ENCODE measurements around the gene ZFP62.
"Not testable (repeated sequence)": the region's sequence is repeated elsewhere in the genome, so short reads cannot be mapped to it uniquely, and the experiment has no call there.

ZFP62 gene

DNA sequence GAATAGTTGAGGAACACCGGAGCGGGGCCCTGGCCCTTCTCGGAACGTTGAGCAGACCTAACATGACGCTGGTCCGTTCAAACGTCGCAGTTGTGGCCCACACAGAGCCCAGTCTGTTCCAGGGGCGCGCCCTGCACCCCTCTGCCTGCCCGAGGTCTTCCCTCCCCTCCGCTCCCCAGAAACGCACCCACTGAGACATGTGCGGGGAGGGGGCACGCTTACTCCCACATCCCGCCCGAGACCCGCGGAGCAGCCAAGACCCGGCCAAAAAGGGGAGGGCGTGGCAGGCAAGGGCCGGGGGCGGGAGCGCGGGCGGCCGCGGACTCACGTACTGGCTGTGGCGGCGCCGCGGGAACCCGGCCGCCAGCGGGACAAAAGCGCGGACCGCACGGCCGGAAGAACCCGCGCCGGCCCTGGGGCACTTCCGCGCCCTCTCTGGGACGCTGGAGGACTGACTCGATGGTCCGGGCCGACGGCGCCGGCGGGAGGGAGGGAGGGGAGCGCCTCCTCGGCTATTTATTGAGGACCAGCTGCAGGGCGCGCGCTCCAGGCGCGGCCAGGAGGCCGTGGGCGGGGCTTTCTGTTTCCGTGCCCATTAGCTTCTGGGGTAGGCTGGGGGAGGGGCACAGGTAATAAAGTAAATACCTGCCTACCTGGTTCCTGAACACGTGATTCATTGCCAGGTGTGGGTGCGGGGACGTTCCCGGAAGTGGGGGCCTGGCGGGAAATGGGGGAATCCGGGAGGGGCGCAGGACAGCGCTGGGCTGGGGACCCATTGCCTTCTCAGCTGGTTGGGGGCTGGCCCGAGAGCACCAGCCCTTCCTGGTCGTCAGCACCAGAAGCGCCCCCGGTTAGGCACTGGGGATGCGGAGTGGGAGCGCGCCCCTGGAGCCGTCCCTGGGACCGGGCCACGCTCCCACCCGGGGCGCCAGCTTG lies at the start of gene ZFP62:
TSS of gene ZFP62 (minus strand) at position 390 of the 936 bp plus-strand sequence. CDS start at position 333, 57 bp downstream.
- peak; percentile 86 for DNase-seq

DNA sequence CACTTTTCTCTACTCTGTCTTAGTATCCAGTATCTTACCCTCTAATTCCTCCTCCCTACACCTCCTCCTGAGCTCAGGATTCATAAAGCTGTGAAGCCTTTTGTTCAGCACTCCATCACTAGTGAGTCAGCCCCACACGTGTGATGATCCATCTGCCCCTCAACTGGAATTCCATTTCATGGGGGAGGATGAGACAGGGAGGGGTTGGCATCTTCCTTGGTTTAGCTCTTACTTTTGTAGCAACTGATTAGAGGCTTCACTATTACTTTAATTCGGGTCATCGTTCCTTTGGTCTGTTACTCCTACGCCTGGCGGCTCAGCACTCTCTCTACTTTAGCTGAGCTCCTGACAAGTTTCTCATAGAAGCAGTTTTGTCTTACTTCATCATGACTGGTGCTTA lies 49.7 kb upstream of the ZFP62 start:
- no peak for DNase-seq

- DNase-seq: no peak
Measured at GRCh38 chr5:180910182-180910581, 49.1 kb upstream of the ZFP62 start.

GRCh38 chr5:180909782-180910181 lies 48.7 kb upstream of the ZFP62 start:
- DNase-seq: no peak

- no peak for DNase-seq
Measured at GRCh38 chr5:180908998-180909731, 48.1 kb upstream of the ZFP62 start.

DNA sequence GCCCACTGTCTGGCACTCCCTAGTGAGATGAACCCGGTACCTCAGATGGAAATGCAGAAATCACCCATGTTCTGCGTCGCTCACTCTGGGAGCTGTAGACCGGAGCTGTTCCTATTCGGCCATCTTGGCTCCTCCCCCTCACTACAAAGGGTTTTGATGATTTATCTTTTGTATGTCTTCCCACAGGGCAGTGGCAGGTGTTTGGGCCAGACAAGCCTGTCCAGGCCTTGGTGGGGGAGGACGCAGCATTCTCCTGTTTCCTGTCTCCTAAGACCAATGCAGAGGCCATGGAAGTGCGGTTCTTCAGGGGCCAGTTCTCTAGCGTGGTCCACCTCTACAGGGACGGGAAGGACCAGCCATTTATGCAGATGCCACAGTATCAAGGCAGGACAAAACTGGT lies 47.3 kb upstream of the ZFP62 start:
- no peak for DNase-seq

GRCh38 chr5:180901319-180902009 lies 40.4 kb upstream of the ZFP62 start:
- no peak for DNase-seq

- no peak for DNase-seq
Measured at GRCh38 chr5:180900178-180900577, 39.1 kb upstream of the ZFP62 start.

- no peak for DNase-seq
Measured at GRCh38 chr5:180898621-180899246, 37.7 kb upstream of the ZFP62 start, which contains the start of gene BTNL8. Gene BTNL8, plus strand, starts transcription at chr5:180899159. Its CDS starts 152 bp downstream, at chr5:180899311.

DNA sequence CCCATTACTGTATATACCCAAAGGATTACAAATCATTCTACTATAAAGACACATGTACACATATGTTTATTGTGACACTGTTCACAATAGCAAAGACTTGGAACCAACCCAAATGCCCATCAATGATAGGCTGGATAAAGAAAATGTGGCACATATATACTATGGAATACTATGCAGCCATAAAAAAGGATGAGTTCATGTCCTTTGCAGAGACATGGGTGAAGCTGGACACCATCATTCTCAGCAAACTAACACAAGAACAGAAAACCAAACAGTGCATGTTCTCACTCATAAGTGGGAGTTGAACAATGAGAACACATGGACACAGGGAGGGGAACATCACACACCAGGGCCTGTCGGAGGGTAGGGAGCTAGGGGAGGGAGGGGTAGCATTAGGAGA lies 34.3 kb upstream of the ZFP62 start:
- not testable (repeated sequence) for DNase-seq

DNA sequence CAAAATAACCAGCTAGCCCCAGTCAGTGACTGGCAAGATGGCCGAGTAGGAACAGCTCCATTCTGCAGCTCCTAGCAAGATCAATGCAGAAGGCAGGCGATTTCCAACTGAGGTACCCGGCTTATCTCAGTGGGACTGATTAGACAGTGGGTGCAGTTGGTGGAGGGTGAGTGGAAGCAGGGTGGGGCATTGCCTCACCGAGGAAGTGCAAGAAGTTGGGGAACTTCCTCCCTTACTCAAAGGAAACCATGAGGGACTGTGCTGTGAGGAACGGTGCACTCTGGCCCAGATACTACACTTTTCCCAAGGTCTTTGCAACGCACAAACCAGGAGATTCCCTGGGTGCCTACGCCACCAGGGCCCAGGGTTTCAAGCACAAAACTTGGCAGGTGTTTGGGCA lies 28.3 kb upstream of the ZFP62 start:
- DNase-seq: no peak

DNA sequence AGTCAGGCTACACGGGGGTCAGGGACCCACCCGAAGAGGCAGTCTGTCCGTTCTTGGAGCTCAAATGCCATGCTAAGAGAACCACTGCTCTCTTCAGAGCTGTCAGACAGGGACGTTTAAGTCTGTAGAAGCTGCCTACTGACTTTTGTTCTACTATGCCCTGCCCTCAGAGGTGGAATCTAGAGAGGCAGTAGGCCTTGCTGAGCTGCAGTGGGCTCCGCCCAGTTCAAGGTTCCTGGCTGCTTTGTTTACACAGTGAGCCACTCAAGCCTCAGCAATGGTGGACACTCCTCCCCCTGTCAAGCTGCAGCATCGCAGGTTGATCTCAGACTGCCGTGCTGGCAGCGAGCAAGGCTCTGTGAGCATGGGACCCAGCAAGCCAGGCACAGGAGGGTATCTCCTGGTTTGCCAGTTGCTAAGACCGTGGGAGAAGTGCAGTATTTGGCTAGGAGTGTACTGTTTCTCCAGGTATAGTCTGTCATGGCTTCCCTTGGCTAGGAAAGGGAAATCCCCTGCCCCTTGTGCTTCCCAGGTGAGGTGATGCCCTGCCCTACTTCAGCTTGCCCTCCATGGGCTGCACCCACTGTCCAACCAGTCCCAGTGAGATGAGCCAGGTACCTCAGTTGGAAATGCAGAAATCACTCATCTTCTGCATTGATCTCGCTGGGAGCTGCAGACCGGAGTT lies 24.9 kb upstream of the ZFP62 start:
- not testable (repeated sequence) for DNase-seq

DNA sequence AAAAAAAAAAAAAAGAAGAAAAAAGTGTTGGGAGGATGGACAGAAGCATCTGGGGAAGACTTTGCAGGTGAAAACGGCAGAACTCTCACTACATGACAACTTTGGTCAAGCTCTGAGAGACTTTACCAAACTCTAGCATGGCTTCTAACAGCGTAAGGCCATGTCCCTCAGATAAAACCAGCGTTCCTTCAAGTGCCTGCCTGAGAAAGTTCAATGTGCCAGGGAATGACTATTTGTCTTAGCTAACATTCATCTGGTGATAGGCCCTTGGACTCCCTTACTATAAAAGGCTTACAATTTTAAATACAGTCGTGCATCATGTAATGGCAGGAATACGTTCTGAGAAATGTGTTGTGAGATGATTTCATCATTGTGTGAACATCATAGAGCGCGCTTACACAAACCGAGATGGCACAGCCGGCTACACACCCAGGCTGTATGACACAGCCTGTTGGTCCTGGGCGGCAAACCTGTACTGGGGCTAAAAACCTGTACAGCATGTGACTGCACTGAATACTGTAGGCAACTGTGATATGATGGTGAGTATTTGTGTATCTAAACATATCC lies 14.9 kb upstream of the ZFP62 start:
- DNase-seq: no peak

DNA sequence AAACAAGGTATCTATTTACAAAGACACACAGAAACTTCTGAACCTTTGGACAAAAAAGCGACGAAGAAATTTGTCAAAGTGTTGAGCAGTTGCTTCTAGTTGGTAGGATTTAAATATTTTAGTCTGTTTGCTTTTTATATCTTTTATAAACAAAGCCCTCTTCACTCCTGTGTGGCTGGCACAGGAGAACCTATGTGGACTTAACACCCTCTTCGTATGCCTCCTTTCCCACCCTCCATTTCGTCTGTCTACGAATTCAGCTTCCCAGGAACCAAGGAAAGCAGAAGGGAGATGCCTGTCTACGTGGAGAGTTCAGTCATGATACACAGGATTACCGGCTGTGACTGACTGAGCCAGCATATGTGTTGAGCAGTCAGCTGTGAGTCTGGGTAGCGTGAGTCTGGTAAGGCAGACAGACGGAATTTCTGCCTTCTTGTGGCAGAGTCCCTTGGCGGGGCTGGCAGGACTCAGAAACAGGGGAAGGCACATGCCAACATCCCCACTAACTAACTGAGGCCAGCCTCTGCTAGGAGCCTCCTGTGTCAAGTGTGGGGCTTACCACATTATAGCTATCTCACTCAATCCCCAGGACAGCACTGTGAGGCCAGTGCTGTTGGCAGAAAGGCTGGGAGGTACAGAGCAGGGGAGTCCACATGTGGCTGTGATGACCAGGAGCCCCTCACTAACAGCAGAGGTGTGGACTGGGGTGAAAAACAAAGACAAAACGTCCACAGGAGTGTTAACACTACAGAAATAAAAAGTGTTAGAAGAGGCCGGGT lies 13.9 kb upstream of the ZFP62 start:
- no peak for DNase-seq

DNA sequence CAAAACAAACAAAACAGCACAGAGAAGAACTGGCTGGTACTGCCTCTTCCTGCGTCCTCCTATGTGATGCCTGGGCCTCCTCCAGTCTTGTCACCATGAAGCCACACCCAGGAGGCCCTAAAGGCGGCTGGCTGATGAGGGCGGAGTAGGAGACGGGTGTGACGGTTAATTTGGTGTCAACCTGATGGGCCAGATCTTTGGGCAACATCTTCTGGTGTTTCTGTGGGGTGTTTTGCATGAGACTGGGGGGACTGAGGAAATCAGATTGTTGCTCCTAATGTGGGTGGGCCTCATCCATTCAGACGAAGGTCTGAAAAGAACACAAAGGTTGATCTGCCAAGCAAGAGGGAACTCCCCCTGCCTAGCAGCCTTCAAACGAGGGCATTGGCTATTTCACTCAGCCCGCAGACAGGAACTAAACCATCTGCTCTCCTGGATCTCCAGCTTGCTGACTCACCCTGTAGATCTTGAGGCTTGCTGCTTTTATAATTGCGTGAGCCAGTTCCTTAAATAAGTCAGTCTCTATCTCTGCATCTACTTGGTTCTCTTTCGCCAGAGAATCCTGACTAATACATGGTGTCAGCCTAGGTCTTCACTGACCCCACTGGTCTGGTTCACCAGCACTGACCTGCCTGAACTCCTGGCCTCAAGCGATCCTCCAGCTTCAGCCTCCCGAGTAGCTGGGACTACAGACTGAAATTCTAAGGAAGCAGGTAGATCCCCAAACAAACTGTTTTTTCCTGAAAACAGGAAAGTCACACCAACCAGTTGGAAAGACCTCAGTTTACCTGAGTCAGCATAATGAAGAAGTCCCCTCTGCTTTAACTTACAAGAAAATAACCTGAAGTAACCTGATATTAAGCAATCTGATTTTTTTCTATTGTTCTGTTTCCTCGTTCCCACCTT lies 12.8 kb upstream of the ZFP62 start:
- no peak for DNase-seq

DNA sequence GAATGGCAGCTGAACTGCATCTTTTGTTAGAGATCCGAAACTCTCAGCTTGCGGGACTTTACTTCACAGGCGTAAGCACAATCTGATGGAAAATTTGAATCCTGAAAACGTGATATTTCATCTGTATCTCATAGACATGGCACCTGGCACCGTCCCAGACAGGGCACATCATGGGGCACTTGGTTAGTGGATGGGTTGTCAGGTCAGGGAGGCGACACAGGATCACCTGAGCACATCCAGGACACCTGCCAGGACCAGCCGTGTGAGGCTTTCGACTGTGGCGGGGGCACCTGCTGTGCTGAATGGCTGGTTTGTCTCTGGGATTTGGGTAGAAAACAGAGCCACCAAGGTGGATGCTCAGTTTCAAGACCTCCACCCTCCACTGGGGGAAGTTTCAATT lies 11.3 kb upstream of the ZFP62 start:
- no peak for DNase-seq

DNA sequence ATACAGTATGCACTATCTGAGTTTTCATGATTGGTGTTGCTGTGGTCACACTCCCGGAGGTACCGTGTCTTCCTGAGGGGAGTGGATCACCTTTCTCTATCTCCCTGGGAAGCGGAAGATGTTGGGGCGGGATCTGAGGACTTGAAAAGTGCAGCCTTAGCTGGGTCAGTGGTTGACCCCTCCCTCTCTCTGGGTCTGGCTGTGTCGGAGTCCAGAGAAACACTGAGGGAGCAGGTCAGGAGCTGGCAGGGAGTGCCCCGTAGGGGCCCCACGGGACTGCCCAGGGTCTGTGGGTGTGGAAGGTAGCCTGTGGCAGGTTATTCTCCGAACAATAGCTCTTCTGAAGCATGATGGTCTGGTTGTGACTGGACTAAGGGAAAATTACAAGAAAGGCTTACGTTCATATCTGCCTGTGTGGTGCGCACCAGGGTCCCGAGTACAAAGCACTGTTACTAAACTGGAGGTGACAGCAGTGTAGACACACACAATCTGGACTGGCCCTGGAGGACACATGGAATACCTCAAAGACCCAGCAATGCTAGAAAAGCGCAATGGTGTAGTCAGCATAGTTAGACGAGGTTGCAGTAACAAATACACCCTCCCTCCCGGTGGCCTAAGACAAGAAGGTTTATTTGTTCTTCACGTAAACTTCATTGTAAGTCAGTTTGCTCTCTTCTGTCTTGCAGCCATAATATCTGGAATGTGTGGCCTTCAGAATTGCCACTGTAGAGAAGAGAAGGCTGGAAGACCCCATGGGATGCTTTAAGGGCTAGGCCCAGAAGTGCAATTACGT lies 9.4 kb upstream of the ZFP62 start:
- no peak for DNase-seq

DNA sequence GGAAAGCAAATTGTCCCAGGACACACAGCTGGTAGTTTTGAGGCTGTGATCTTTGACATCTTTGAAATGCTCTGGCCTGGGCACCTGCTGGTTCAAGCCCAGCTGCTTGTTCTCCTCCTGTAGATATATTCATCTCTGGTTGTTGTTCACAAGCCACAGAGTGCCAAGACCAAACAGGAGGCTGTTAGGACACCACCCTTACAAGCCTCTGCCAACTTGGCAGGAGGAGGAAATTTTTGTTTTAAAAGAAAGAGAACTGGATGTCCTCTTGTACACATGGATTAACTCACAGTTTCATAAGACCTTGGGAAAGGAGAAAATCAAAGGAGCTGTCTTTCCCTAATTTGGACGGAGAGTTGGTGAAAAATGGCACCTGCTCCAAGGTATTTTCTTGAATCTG lies 8.5 kb upstream of the ZFP62 start:
- no peak for DNase-seq

DNA sequence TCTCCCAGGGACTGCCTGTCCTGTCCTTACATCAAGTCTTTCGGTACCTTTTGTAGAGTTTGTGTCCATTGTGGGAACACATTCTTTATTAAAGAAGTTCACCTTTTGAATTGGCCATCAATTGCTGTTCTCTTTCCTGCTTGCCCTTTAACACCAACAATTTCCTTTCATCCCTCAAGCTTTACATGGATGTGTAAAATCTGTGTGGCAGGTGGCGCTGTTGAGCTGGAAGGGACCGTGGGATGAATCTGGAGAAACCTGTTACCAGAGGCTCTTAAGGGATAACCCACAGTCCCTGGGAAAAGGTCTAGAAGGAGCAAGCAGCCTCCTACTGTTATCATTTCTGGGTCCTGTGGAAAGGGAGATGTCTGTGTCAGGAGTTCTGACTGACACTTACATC lies 7.9 kb upstream of the ZFP62 start:
- peak; percentile 83 for DNase-seq

All from NCI-H748 treated with DMSO at 0.1 percent for 48 hours (cell line).